Stomach (tissue), 19 donors: ENCODE data around the gene CNST. TPM values are rescaled to one million over a fixed set of nuclear protein-coding genes. Genes with fewer than 3 reads are reported as not detected.

Experiments
- DNase-seq, 2 donors: peaks; one replicate each; pipeline versions ENCODE4 v3.0.0 to v3.0.0-alpha.2; 2013 to 2019
- H3K27ac ChIP-seq, 5 donors: fragments of 200-600 bp in 4 of 5; sonication (generic) in 4 of 5; one replicate each; pipeline ENCODE4 v1.5.1; 2013 to 2019; ENCODE audit warnings: mild to moderate bottlenecking in 1 of 5, moderate library complexity in 1 of 5
- H3K27me3 ChIP-seq, 3 donors: fragments of 200-600 bp; sonication (generic); one replicate each; pipeline ENCODE4 v1.5.1; 2017 to 2019; ENCODE audit warnings: mixed run types in 1 of 3
- H3K36me3 ChIP-seq, 4 donors: fragments of 200-600 bp; sonication (generic); 1 replicate in 3 of 4; 2 replicates in 1 of 4; pipeline ENCODE4 v1.5.1; 2016 to 2019
- H3K4me1 ChIP-seq, 4 donors: fragments of 200-600 bp; sonication (generic); one replicate each; pipeline ENCODE4 v1.5.1; 2016 to 2019
- H3K4me3 ChIP-seq, 4 donors: fragments of 200-600 bp; sonication (generic) in 3 of 4; one replicate each; pipeline ENCODE4 v1.5.1; 2016 to 2019; ENCODE audit warnings: mild to moderate bottlenecking in 1 of 4
- H3K9me3 ChIP-seq, 4 donors: fragments of 200-600 bp; sonication (generic); one replicate each; pipeline ENCODE4 v1.5.1; 2016 to 2019
- CTCF ChIP-seq, 7 experiments: fragments of 450-650 bp in 4 of 7; fragments of 200-600 bp in 3 of 7; sonication (generic) in 3 of 7; IDR thresholded peaks; one replicate each; pipeline ENCODE4 v1.5.1; 2016 to 2019; ENCODE audit warnings: antibody characterized with exemption in 7 of 7, control low read depth in 2 of 7, mild to moderate bottlenecking in 1 of 7
- EP300 ChIP-seq: sonication (generic); formaldehyde crosslinking; IDR thresholded peaks from one replicate; pipeline ENCODE4 v1.6.1; 2017; ENCODE audit warnings: antibody characterized with exemption
- POLR2A ChIP-seq, 4 donors: fragments of 450-650 bp; IDR thresholded peaks; one replicate each; pipeline ENCODE4 v1.6.1; 2016; ENCODE audit warnings: antibody characterized with exemption in 4 of 4, control low read depth in 2 of 4, mild to moderate bottlenecking in 1 of 4, moderate library complexity in 1 of 4
- POLR2AphosphoS5 ChIP-seq, 3 donors: sonication (generic); formaldehyde crosslinking; IDR thresholded peaks; one replicate each; pipeline ENCODE4 v1.6.1; 2016; ENCODE audit warnings: antibody characterized with exemption in 3 of 3
- WGBS, 5 donors: extraction: QIAGEN DNeasy Blood & Tissue Kit in 3 of 5; methylation state at CpG; one replicate each; pipeline versions ENCODE4 v1.1.5 to v1.1.7; 2013 to 2018; 5-methylcytosine and 5-hydroxymethylcytosine counted together
- intact Hi-C: fragments of 100-400 bp; cut with DNase I; formaldehyde crosslinking; loops from one replicate; pipeline ENCODE4 v1.15.1; 2023; ENCODE audit warnings: low total_unique reads
- long read RNA-seq, 10 donors: transcript quantifications; one replicate each; lab custom pipeline, GENCODE V29; 2026
- polyA plus RNA-seq, 3 donors: library from polyadenylated mRNA; stranded (reverse); fragments of 200-250 nt; gene quantifications; one replicate each; pipeline ENCODE4 v1.2.3, GENCODE V29; 2013
- total RNA-seq, 5 donors: library from RNA; depleted of rRNA; stranded (reverse); fragments of >200 nt; gene quantifications; one replicate each; pipeline versions ENCODE4 v1.1.0 to v1.2.3, GENCODE V29; 2014 to 2016
- donor health status: healthy with polysubstance abuse.
- donor health status: Bipolar disorder and iron deficiency.
- donor health status: healthy.

CNST gene
- total RNA-seq (10 to 100 TPM; 15.9 to 42.8 (median 38.7) TPM), polyA plus RNA-seq (1 to 10 TPM; 4.5 to 6.7 (median 6.1) TPM)
- long read RNA-seq, donor 1 = 0 reads
- long read RNA-seq, donor 2, partial matches to known transcripts = 5 of 5 reads
- long read RNA-seq, donor 2, other reads (novel, unspliced or antisense) = 0 of 5 reads
- long read RNA-seq, donor 3, full-length matches to known transcripts = 3 of 3 reads
- long read RNA-seq, donor 3, partial matches to known transcripts = 0 of 3 reads
- long read RNA-seq, donor 3, other reads (novel, unspliced or antisense) = 0 of 3 reads
- long read RNA-seq, donor 4 = 0 reads
- long read RNA-seq, donor 5, full-length matches to known transcripts = 2 of 2 reads
- long read RNA-seq, donor 5, partial matches to known transcripts = 0 of 2 reads
- long read RNA-seq, donor 5, other reads (novel, unspliced or antisense) = 0 of 2 reads
- long read RNA-seq, donor 6 = 0 reads
- long read RNA-seq, donor 7 = 0 reads
- long read RNA-seq, donor 8, full-length matches to known transcripts = 2 of 2 reads
- long read RNA-seq, donor 8, partial matches to known transcripts = 0 of 2 reads
- long read RNA-seq, donor 8, other reads (novel, unspliced or antisense) = 0 of 2 reads
- long read RNA-seq, donor 9 = 0 reads
- long read RNA-seq, donor 10 = 0 reads

- Histone ChIP-seq H3K36me3 (peaks cover 0 to 21% (median 14%) of the 10 kb centered on the region in 4 donors), H3K9me3 (no peaks in the 10 kb centered on the region), H3K27me3 (no peaks in the 10 kb centered on the region), H3K4me1 (peaks cover 34 to 65% (median 48%) of the 10 kb centered on the region in 4 donors), H3K27ac (peak within 1 kb of the TSS; percentile 92 to 99 (median 95)), H3K4me3 (peak within 1 kb of the TSS; percentile 69 to 98 (median 92))
- DNase-seq = peak; percentile 98 to 99
- intact Hi-C loops = no loop called here
- no peak for TF ChIP-seq EP300
- no peak for TF ChIP-seq CTCF (IDR thresholded peaks at IDR 0.05)
- TF ChIP-seq POLR2AphosphoS5 (IDR thresholded peaks at IDR 0.05) = peak; percentile 91 to 98 (median 97)
- TF ChIP-seq POLR2A (IDR thresholded peaks at IDR 0.05) = peak in 1 of 4 donors; percentile 66
- 0 to 1% (median 1%) methylated on average over 41 to 61 of the region's 62 CpGs for WGBS, 5 donors
These were observed at the start of gene CNST, which contains the start of gene TFB2M for GRCh38 chr1:246566128-246566812. TSS of gene CNST (plus strand) at chr1:246566456. CDS start at chr1:246591563, 25,107 bp downstream. TSS of gene TFB2M (minus strand) at chr1:246566261. CDS start at chr1:246566138, 123 bp downstream.

- H3K9me3 ChIP-seq = peaks cover 4 to 47% (median 36%) of the 10 kb centered on the region in 4 donors
- 78 to 96% (median 83%) methylated on average over 4 to 7 of the region's 7 CpGs for WGBS, 5 donors
- H3K4me1 ChIP-seq = no peaks in the 10 kb centered on the region
- DNase-seq = no peak
- H3K36me3 ChIP-seq = no peaks in the 10 kb centered on the region
- no peak overlapping the region for H3K4me3 ChIP-seq
- no peak for TF ChIP-seq POLR2AphosphoS5 (IDR thresholded peaks at IDR 0.05)
- no peak for TF ChIP-seq CTCF (IDR thresholded peaks at IDR 0.05)
- no peak for TF ChIP-seq POLR2A (IDR thresholded peaks at IDR 0.05)
- no peak for TF ChIP-seq EP300
- no peak overlapping the region for H3K27ac ChIP-seq
- H3K27me3 ChIP-seq = no peaks in the 10 kb centered on the region
- intact Hi-C loops = no loop called here
These were observed 48.9 kb upstream of the CNST start for GRCh38 chr1:246517391-246517790.

- TF ChIP-seq CTCF (IDR thresholded peaks at IDR 0.05) = no peak
- TF ChIP-seq POLR2AphosphoS5 (IDR thresholded peaks at IDR 0.05) = no peak
- TF ChIP-seq EP300 = no peak
- no peak for TF ChIP-seq POLR2A (IDR thresholded peaks at IDR 0.05)
- Histone ChIP-seq H3K27ac (no peak overlapping the region), H3K36me3 (no peaks in the 10 kb centered on the region), H3K9me3 (peaks cover 4 to 41% (median 33%) of the 10 kb centered on the region in 4 donors), H3K27me3 (no peaks in the 10 kb centered on the region), H3K4me3 (no peak overlapping the region), H3K4me1 (no peaks in the 10 kb centered on the region)
- no peak for DNase-seq
- WGBS, 5 donors = 85 to 93% (median 87%) methylated on average over 8 to 17 of the region's 17 CpGs
- intact Hi-C loops = no loop called here
These were observed 47.6 kb upstream of the CNST start for GRCh38 chr1:246518456-246519205.
